Brain microvascular endothelial cell (primary cell): ENCODE data around the gene NANOS2.
"Not testable (repeated sequence)": the region's sequence is repeated elsewhere in the genome, so short reads cannot be mapped to it uniquely, and the experiment has no call there.

ENCODE experiments used
- DNase-seq: peaks from one replicate; pipeline ENCODE4 v3.0.0-alpha.2; 2020
- H3K27ac ChIP-seq: fragments of 250-450 bp; sonication (Bioruptor Pico); 2 replicates; pipeline ENCODE4 v1.5.1; 2020; ENCODE audit warnings: mild to moderate bottlenecking, moderate library complexity
- H3K27me3 ChIP-seq: fragments of 250-450 bp; sonication (Bioruptor Pico); replicated peaks from 2 replicates; pipeline ENCODE4 v1.5.1; 2020; ENCODE audit warnings: mild to moderate bottlenecking
- H3K36me3 ChIP-seq: fragments of 250-450 bp; sonication (Bioruptor Pico); replicated peaks from 2 replicates; pipeline ENCODE4 v1.5.1; 2020; ENCODE audit warnings: mild to moderate bottlenecking
- H3K4me3 ChIP-seq: 2 replicates; pipeline ENCODE4 v1.5.1; 2011; ENCODE audit warnings: low read depth, mild to moderate bottlenecking, control low read depth, low read length, moderate library complexity
- CTCF ChIP-seq: IDR thresholded peaks from 2 replicates; pipeline ENCODE4 v1.5.1; 2011; ENCODE audit warnings: low read depth, mild to moderate bottlenecking, moderate library complexity, low read length, control low read depth, inconsistent platforms; ENCODE audit errors: missing control alignments
- in situ Hi-C: cut with HindIII; loops from 2 replicates; pipeline ENCODE4 v1.10.0; 2017; ENCODE audit warnings: low sequenced_read_pairs, low pct_ligation_motif_present

The NANOS2 gene

GRCh38 chr19:45897261-45897812, 17.2 kb downstream of the NANOS2 start:
- in situ Hi-C loops = no loop called here
- Histone ChIP-seq H3K27ac (no peak overlapping the region), H3K4me3 (no peak overlapping the region), H3K36me3 (peaks cover 14% of the 10 kb centered on the region), H3K27me3 (no peaks in the 10 kb centered on the region)
- TF ChIP-seq CTCF = no peak
- no peak for DNase-seq

- in situ Hi-C loops, DNase-seq, H3K4me3 ChIP-seq, H3K27ac ChIP-seq, H3K27me3 ChIP-seq: not testable (repeated sequence)
- H3K36me3 ChIP-seq = peaks cover 14% of the 10 kb centered on the region
Measured at GRCh38 chr19:45895983-45896599, 18.5 kb downstream of the NANOS2 start.

GRCh38 chr19:45895519-45895972, 19.0 kb downstream of the NANOS2 start:
- Histone ChIP-seq H3K4me3 (no peak overlapping the region), H3K27ac (no peak overlapping the region), H3K36me3 (peaks cover 12% of the 10 kb centered on the region), H3K27me3 (no peaks in the 10 kb centered on the region)
- no peak for DNase-seq
- in situ Hi-C loops = no loop called here
- no peak for TF ChIP-seq CTCF

GRCh38 chr19:45890877-45891276, 23.7 kb downstream of the NANOS2 start:
- no peak overlapping the region for H3K27ac ChIP-seq
- H3K4me3 ChIP-seq = no peak overlapping the region
- H3K27me3 ChIP-seq = no peaks in the 10 kb centered on the region
- no peak for DNase-seq
- in situ Hi-C loops = no loop called here
- no peak for TF ChIP-seq CTCF
- no peaks in the 10 kb centered on the region for H3K36me3 ChIP-seq

GRCh38 chr19:45889210-45889885, 25.2 kb downstream of the NANOS2 start:
- Histone ChIP-seq H3K27ac (no peak overlapping the region), H3K36me3 (no peaks in the 10 kb centered on the region), H3K4me3 (no peak overlapping the region), H3K27me3 (no peaks in the 10 kb centered on the region)
- in situ Hi-C loops = no loop called here
- no peak for TF ChIP-seq CTCF
- no peak for DNase-seq

- H3K36me3 ChIP-seq = no peaks in the 10 kb centered on the region
- TF ChIP-seq CTCF = no peak
- in situ Hi-C loops = no loop called here
- no peaks in the 10 kb centered on the region for H3K27me3 ChIP-seq
- no peak for DNase-seq
- peak overlapping the region; percentile 81 for H3K27ac ChIP-seq
- peak overlapping the region; percentile 69 for H3K4me3 ChIP-seq
Measured at GRCh38 chr19:45887200-45887710, 27.3 kb downstream of the NANOS2 start.
